ENCODE measurements around the gene FGFR3. TPM values are rescaled to one million over a fixed set of nuclear protein-coding genes. Genes with fewer than 3 reads are reported as not detected.

Gene FGFR3
- total RNA-seq, 1 donor from 2014 or later, result 11.3 TPM

DNA sequence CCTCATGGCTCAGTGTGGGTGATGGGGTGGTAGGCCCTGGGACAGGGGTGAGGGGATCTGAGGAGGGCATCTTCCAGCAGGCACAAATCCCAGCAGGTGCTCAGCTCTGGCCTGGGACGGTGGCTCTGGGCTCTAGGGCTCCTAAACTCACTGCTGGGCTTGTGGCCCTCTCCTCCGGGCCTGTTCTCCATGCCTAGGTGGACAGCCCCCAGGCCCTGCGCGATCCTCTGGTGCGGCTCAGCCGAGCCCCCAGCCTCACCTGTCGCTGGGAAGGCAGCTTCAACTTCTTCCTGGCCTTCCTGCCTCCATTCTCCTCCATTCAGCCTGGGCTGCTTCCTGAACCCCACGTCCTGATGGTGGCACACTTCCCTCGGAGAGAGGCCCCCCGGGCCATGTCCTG, 19.3 kb upstream of the FGFR3 start:
- no peaks in the 10 kb centered on the region for H3K36me3 Mint-ChIP-seq (ENCODE audit: unreplicated experiment)
- peaks cover 1% of the 10 kb centered on the region for H3K27me3 Mint-ChIP-seq (ENCODE audit: unreplicated experiment)
- H3K4me3 Mint-ChIP-seq (ENCODE audit: unreplicated experiment), result no peak overlapping the region
- H3K27ac Mint-ChIP-seq (ENCODE audit: unreplicated experiment), result no peak overlapping the region
- no peak for DNase-seq
- no peaks in the 10 kb centered on the region for H3K9me3 Mint-ChIP-seq (ENCODE audit: unreplicated experiment)
- H3K4me1 Mint-ChIP-seq (ENCODE audit: low read depth, unreplicated experiment), result no peaks in the 10 kb centered on the region
- TF ChIP-seq, protein P1, sequence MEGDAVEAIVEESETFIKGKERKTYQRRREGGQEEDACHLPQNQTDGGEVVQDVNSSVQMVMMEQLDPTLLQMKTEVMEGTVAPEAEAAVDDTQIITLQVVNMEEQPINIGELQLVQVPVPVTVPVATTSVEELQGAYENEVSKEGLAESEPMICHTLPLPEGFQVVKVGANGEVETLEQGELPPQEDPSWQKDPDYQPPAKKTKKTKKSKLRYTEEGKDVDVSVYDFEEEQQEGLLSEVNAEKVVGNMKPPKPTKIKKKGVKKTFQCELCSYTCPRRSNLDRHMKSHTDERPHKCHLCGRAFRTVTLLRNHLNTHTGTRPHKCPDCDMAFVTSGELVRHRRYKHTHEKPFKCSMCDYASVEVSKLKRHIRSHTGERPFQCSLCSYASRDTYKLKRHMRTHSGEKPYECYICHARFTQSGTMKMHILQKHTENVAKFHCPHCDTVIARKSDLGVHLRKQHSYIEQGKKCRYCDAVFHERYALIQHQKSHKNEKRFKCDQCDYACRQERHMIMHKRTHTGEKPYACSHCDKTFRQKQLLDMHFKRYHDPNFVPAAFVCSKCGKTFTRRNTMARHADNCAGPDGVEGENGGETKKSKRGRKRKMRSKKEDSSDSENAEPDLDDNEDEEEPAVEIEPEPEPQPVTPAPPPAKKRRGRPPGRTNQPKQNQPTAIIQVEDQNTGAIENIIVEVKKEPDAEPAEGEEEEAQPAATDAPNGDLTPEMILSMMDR (IDR thresholded peaks at IDR 0.05; ENCODE audit: partially characterized antibody, unreplicated experiment), result no peak

DNA sequence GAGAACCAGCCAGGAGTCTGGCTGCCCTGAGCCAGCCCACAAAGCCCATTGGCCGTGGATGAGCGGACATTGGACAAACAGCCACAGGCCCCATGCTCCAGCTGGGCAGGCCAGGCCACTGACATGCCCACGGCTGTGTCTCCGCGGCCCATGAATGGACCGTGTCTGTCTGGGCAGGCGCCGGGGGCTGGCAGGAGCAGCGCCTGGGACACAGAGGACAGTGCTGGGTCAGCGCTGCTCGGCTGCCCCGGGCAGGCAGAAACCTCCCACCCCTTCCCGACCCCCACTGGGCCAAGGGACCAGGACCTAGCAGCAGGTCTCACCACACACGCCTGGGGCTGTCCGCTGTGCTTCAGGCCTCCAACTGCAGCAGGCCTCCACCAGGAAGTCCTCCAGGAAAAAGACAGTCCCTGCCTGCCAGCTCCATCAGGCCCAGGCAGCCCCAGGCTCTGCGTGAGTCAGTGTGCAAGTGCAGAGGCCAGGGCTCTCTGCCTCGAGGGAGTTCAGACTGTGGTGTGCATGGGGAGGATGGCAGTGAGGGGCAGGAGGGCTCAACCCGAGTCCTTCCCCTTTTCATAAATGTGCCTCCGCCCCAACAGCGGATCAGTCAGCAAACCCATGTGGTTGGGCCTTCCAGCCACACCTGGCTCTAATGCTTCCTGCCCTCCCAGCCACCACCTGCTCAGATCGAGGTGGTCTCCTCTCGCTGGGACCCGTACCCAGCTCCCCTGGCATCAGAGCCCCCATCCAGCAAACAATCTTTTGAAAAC, 17.2 kb upstream of the FGFR3 start:
- no peaks in the 10 kb centered on the region for H3K36me3 Mint-ChIP-seq (ENCODE audit: unreplicated experiment)

DNA sequence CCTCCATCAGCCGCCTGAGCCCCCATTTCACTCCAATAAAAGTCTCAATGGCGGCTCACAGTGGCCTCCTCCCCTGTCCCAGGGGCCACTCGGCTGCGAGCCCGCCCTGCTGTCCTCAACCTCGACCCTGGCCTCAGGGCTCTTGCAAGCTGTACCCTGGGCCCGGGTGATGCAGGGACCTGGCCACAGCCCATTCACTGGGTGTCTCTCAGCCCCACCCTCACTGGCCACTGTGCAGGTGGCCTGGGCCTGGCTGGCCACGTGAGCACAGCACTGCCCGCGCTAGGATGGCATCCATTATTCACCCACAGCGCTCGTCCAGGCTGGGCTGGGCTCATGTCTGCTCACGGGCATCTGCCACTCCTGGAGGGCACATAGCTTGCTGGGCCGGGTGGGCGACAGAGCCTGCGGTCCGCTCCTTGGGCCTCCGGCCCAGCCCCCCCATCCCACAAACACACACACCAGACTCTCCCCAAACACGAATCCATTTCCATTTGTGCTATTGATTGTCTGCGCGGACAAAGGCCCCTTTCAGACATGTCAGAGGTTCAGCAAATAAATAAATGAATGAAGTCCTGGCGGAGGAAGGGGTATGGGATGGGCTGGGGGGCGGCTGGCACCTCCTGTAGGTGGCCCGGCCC, 16.5 kb upstream of the FGFR3 start:
- H3K27me3 Mint-ChIP-seq (ENCODE audit: unreplicated experiment), result peaks cover 1% of the 10 kb centered on the region
- DNase-seq, result no peak
- TF ChIP-seq, protein P1 (IDR thresholded peaks at IDR 0.05; ENCODE audit: partially characterized antibody, unreplicated experiment), result no peak
- H3K4me1 Mint-ChIP-seq (ENCODE audit: low read depth, unreplicated experiment), result no peaks in the 10 kb centered on the region
- peaks cover 2% of the 10 kb centered on the region for H3K9me3 Mint-ChIP-seq (ENCODE audit: unreplicated experiment)
- no peaks in the 10 kb centered on the region for H3K36me3 Mint-ChIP-seq (ENCODE audit: unreplicated experiment)
- H3K4me3 Mint-ChIP-seq (ENCODE audit: unreplicated experiment), result no peak overlapping the region
- no peak overlapping the region for H3K27ac Mint-ChIP-seq (ENCODE audit: unreplicated experiment)

More for the DNA sequence above, 17.2 kb upstream of the FGFR3 start:
- Mint-ChIP-seq H3K4me1 (ENCODE audit: low read depth, unreplicated experiment) (no peaks in the 10 kb centered on the region), H3K9me3 (ENCODE audit: unreplicated experiment) (peaks cover 2% of the 10 kb centered on the region), H3K27me3 (ENCODE audit: unreplicated experiment) (peaks cover 1% of the 10 kb centered on the region), H3K27ac (ENCODE audit: unreplicated experiment) (no peak overlapping the region), H3K4me3 (ENCODE audit: unreplicated experiment) (no peak overlapping the region)
- TF ChIP-seq, protein P1 (IDR thresholded peaks at IDR 0.05; ENCODE audit: partially characterized antibody, unreplicated experiment), result no peak
- DNase-seq, result no peak

DNA sequence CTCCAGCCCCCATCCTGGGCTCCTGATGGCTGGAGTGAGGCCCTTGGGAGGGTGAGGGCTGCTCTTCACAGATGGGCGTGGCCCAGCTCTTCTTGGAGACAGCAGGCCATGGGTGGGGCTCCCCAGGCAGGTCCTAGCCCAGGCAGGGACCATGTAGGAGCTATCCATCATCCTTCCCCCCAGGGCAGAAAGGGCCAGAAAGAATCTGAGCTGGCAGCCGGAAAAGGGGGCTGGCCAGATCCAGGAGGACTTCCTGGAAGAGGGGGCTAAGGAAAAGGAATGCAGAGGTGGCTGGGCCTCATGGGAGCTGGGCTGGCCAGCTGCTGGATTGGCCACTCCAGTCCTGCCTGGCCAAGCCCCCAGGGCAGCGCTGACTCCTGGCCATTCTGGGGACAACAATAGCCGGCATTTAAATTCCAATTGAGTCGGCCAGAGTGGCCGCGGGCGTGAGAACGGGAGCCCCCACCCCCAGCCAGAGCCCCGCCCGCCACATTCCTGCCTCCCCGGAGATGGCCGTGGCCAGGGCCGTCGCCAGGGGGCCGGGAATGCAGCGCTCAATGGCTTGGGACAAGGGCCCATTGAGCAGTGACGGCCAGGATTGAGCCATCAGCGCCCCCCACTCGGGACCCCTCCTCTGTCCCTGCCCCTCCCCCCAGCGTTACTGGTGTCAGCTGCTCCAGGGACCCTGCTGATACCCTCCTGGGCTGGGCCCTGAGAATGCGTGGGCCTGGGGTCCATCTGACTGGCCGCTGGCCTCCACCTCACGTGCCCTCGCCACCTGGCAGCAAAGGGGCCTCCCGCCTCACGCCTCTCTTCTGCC, 15.1 kb upstream of the FGFR3 start:
- Mint-ChIP-seq H3K4me1 (ENCODE audit: low read depth, unreplicated experiment) (no peaks in the 10 kb centered on the region), H3K27ac (ENCODE audit: unreplicated experiment) (no peak overlapping the region), H3K9me3 (ENCODE audit: unreplicated experiment) (peaks cover 2% of the 10 kb centered on the region), H3K36me3 (ENCODE audit: unreplicated experiment) (no peaks in the 10 kb centered on the region), H3K4me3 (ENCODE audit: unreplicated experiment) (no peak overlapping the region), H3K27me3 (ENCODE audit: unreplicated experiment) (peaks cover 1% of the 10 kb centered on the region)
- peak; percentile 51 for DNase-seq
- TF ChIP-seq, protein P1 (IDR thresholded peaks at IDR 0.05; ENCODE audit: partially characterized antibody, unreplicated experiment), result no peak
